ENCODE data around the gene PWWP2A.
A peak's percentile ranks its signal among the peaks of the same experiment; 100 is the strongest.

PWWP2A gene

GRCh38 chr5:160133071-160133917 is 14.0 kb upstream of the PWWP2A start:
- no peak for DNase-seq (ENCODE audit: low read depth in 2 of 2)

- no peak for DNase-seq (ENCODE audit: low read depth in 2 of 2)
Observed at GRCh38 chr5:160129841-160130240, 10.6 kb upstream of the PWWP2A start.

- DNase-seq (ENCODE audit: low read depth in 2 of 2), result no peak
Observed at GRCh38 chr5:160128632-160129031, 9.4 kb upstream of the PWWP2A start.

GRCh38 chr5:160119905-160120266 is 636 bp upstream of the PWWP2A start:
- DNase-seq (ENCODE audit: low read depth in 2 of 2), result no peak

- DNase-seq (ENCODE audit: low read depth in 2 of 2), result peak; percentile 11 to 18
Observed at GRCh38 chr5:160118349-160119141, 705 bp downstream of the PWWP2A start.

GRCh38 chr5:160116991-160117390 is 2.3 kb downstream of the PWWP2A start:
- no peak for DNase-seq (ENCODE audit: low read depth in 2 of 2)

GRCh38 chr5:160108124-160108523 is 11.1 kb downstream of the PWWP2A start:
- DNase-seq (ENCODE audit: low read depth in 2 of 2), result no peak

GRCh38 chr5:160105686-160106360 is 13.4 kb downstream of the PWWP2A start:
- DNase-seq (ENCODE audit: low read depth in 2 of 2), result no peak

- DNase-seq (ENCODE audit: low read depth in 2 of 2), result no peak
Observed at GRCh38 chr5:160097991-160098390, 21.3 kb downstream of the PWWP2A start.

- no peak for DNase-seq (ENCODE audit: low read depth in 2 of 2)
Observed at GRCh38 chr5:160096178-160096577, 23.1 kb downstream of the PWWP2A start.

GRCh38 chr5:160092960-160093707 is 26.1 kb downstream of the PWWP2A start:
- no peak for DNase-seq (ENCODE audit: low read depth in 2 of 2)

- DNase-seq (ENCODE audit: low read depth in 2 of 2), result no peak
Observed at GRCh38 chr5:160092514-160092913, 26.7 kb downstream of the PWWP2A start.

GRCh38 chr5:160090059-160090458 is 29.2 kb downstream of the PWWP2A start:
- DNase-seq (ENCODE audit: low read depth in 2 of 2), result no peak

GRCh38 chr5:160089531-160089930 is 29.7 kb downstream of the PWWP2A start:
- no peak for DNase-seq (ENCODE audit: low read depth in 2 of 2)

GRCh38 chr5:160088805-160089204 is 30.4 kb downstream of the PWWP2A start:
- no peak for DNase-seq (ENCODE audit: low read depth in 2 of 2)

- DNase-seq (ENCODE audit: low read depth in 2 of 2), result no peak
Observed at GRCh38 chr5:160087199-160087598, 32.1 kb downstream of the PWWP2A start.

- DNase-seq (ENCODE audit: low read depth in 2 of 2), result no peak
Observed at GRCh38 chr5:160084144-160084543, 35.1 kb downstream of the PWWP2A start.

- DNase-seq (ENCODE audit: low read depth in 2 of 2), result no peak
Observed at GRCh38 chr5:160083501-160083900, 35.7 kb downstream of the PWWP2A start.

GRCh38 chr5:160082614-160083500 is 36.4 kb downstream of the PWWP2A start:
- DNase-seq (ENCODE audit: low read depth in 2 of 2), result no peak

GRCh38 chr5:160081495-160081894 is 37.8 kb downstream of the PWWP2A start:
- DNase-seq (ENCODE audit: low read depth in 2 of 2), result no peak

- DNase-seq (ENCODE audit: low read depth in 2 of 2), result no peak
Observed at GRCh38 chr5:160079753-160080152, 39.5 kb downstream of the PWWP2A start.
